Duodenal mucosa (tissue), 2 donors: Measurements from ENCODE around the gene SMYD3.

ENCODE experiments used
- H3K27ac ChIP-seq: one replicate; pipeline ENCODE4 v1.7.0; 2013; ENCODE audit warnings: low read depth, low read length
- H3K27me3 ChIP-seq, 2 donors: one replicate each; pipeline ENCODE4 v1.7.0; 2013; ENCODE audit warnings: low read length in 2 of 2, control low read depth in 1 of 2; ENCODE audit not compliant: insufficient read depth in 2 of 2, control insufficient read depth in 1 of 2
- H3K36me3 ChIP-seq, 2 donors: one replicate each; pipeline ENCODE4 v1.7.0; 2013; ENCODE audit warnings: low read length in 2 of 2, control low read depth in 1 of 2; ENCODE audit not compliant: insufficient read depth in 2 of 2, control insufficient read depth in 1 of 2
- H3K4me1 ChIP-seq, 2 donors: one replicate each; pipeline ENCODE4 v1.7.0; 2013; ENCODE audit warnings: low read length in 2 of 2, control low read depth in 1 of 2; ENCODE audit not compliant: insufficient read depth in 2 of 2, control insufficient read depth in 1 of 2
- H3K4me3 ChIP-seq, 2 donors: one replicate each; pipeline ENCODE4 v1.7.0; 2013; ENCODE audit warnings: low read length in 2 of 2, low read depth in 1 of 2
- H3K9ac ChIP-seq, 2 donors: one replicate each; pipeline ENCODE4 v1.7.0; 2013; ENCODE audit warnings: low read length in 2 of 2, low read depth in 1 of 2
- H3K9me3 ChIP-seq, 2 donors: one replicate each; pipeline ENCODE4 v1.7.0; 2013; ENCODE audit warnings: low read length in 2 of 2, control low read depth in 1 of 2; ENCODE audit not compliant: control insufficient read depth in 1 of 2

SMYD3 gene

GRCh38 chr1:246226041-246226440, 281.0 kb downstream of the SMYD3 start:
- no peak overlapping the region for H3K4me3 ChIP-seq
- no peaks in the 10 kb centered on the region for H3K9me3 ChIP-seq
- H3K4me1 ChIP-seq = no peaks in the 10 kb centered on the region
- H3K27ac ChIP-seq = no peak overlapping the region
- no peaks in the 10 kb centered on the region for H3K27me3 ChIP-seq
- no peak overlapping the region for H3K9ac ChIP-seq
- no peaks in the 10 kb centered on the region for H3K36me3 ChIP-seq

GRCh38 chr1:246221485-246222255, 285.4 kb downstream of the SMYD3 start:
- no peak overlapping the region for H3K27ac ChIP-seq
- no peaks in the 10 kb centered on the region for H3K27me3 ChIP-seq
- H3K4me3 ChIP-seq = no peak overlapping the region
- no peaks in the 10 kb centered on the region for H3K36me3 ChIP-seq
- H3K9me3 ChIP-seq = no peaks in the 10 kb centered on the region
- no peaks in the 10 kb centered on the region for H3K4me1 ChIP-seq
- H3K9ac ChIP-seq = no peak overlapping the region

GRCh38 chr1:246220495-246221065, 286.5 kb downstream of the SMYD3 start:
- Histone ChIP-seq H3K4me1 (no peaks in the 10 kb centered on the region), H3K27me3 (no peaks in the 10 kb centered on the region), H3K27ac (no peak overlapping the region), H3K9ac (no peak overlapping the region), H3K9me3 (no peaks in the 10 kb centered on the region), H3K4me3 (no peak overlapping the region), H3K36me3 (no peaks in the 10 kb centered on the region)

- no peak overlapping the region for H3K27ac ChIP-seq
- no peaks in the 10 kb centered on the region for H3K36me3 ChIP-seq
- no peaks in the 10 kb centered on the region for H3K9me3 ChIP-seq
- H3K4me3 ChIP-seq = no peak overlapping the region
- H3K27me3 ChIP-seq = no peaks in the 10 kb centered on the region
- no peak overlapping the region for H3K9ac ChIP-seq
- H3K4me1 ChIP-seq = no peaks in the 10 kb centered on the region
These were observed 287.5 kb downstream of the SMYD3 start for GRCh38 chr1:246219508-246220030.

GRCh38 chr1:246218686-246219085, 288.4 kb downstream of the SMYD3 start:
- no peak overlapping the region for H3K9ac ChIP-seq
- H3K36me3 ChIP-seq = no peaks in the 10 kb centered on the region
- H3K27me3 ChIP-seq = no peaks in the 10 kb centered on the region
- H3K4me3 ChIP-seq = no peak overlapping the region
- no peaks in the 10 kb centered on the region for H3K4me1 ChIP-seq
- H3K27ac ChIP-seq = no peak overlapping the region
- no peaks in the 10 kb centered on the region for H3K9me3 ChIP-seq

- Histone ChIP-seq H3K9ac (no peak overlapping the region), H3K4me1 (no peaks in the 10 kb centered on the region), H3K27ac (no peak overlapping the region), H3K27me3 (no peaks in the 10 kb centered on the region), H3K4me3 (no peak overlapping the region), H3K9me3 (no peaks in the 10 kb centered on the region), H3K36me3 (no peaks in the 10 kb centered on the region)
These were observed 290.2 kb downstream of the SMYD3 start for GRCh38 chr1:246216906-246217305.

- Histone ChIP-seq H3K27ac (no peak overlapping the region), H3K4me1 (no peaks in the 10 kb centered on the region), H3K9ac (no peak overlapping the region), H3K9me3 (no peaks in the 10 kb centered on the region), H3K36me3 (no peaks in the 10 kb centered on the region), H3K4me3 (no peak overlapping the region), H3K27me3 (no peaks in the 10 kb centered on the region)
These were observed 291.6 kb downstream of the SMYD3 start for GRCh38 chr1:246215510-246215903.

- no peak overlapping the region for H3K27ac ChIP-seq
- no peaks in the 10 kb centered on the region for H3K9me3 ChIP-seq
These were observed 292.2 kb downstream of the SMYD3 start for GRCh38 chr1:246214708-246215509.

GRCh38 chr1:246213947-246214346, 293.1 kb downstream of the SMYD3 start:
- H3K4me1 ChIP-seq = no peaks in the 10 kb centered on the region
- no peak overlapping the region for H3K27ac ChIP-seq
- no peaks in the 10 kb centered on the region for H3K36me3 ChIP-seq
- H3K27me3 ChIP-seq = no peaks in the 10 kb centered on the region
- H3K9me3 ChIP-seq = no peaks in the 10 kb centered on the region
- H3K4me3 ChIP-seq = no peak overlapping the region
- no peak overlapping the region for H3K9ac ChIP-seq

More at GRCh38 chr1:246214708-246215509, 292.2 kb downstream of the SMYD3 start:
- Histone ChIP-seq H3K27me3 (no peaks in the 10 kb centered on the region), H3K4me3 (no peak overlapping the region), H3K9ac (no peak overlapping the region), H3K36me3 (no peaks in the 10 kb centered on the region), H3K4me1 (no peaks in the 10 kb centered on the region)

- no peaks in the 10 kb centered on the region for H3K4me1 ChIP-seq
- no peaks in the 10 kb centered on the region for H3K27me3 ChIP-seq
- H3K9me3 ChIP-seq = no peaks in the 10 kb centered on the region
- no peak overlapping the region for H3K9ac ChIP-seq
- no peaks in the 10 kb centered on the region for H3K36me3 ChIP-seq
- H3K27ac ChIP-seq = no peak overlapping the region
- no peak overlapping the region for H3K4me3 ChIP-seq
These were observed 293.6 kb downstream of the SMYD3 start for GRCh38 chr1:246213502-246213901.
